Esophagus squamous epithelium (tissue), 4 donors: Measurements from ENCODE around the gene LIN52.

Experiments used
- CTCF ChIP-seq, 6 experiments: fragments of 450-650 bp in 4 of 6; fragments of 200-600 bp in 2 of 6; sonication (generic) in 2 of 6; IDR thresholded peaks; one replicate each; pipeline ENCODE4 v1.5.1; 2016 to 2019; ENCODE audit warnings: antibody characterized with exemption in 6 of 6, mild to moderate bottlenecking in 4 of 6, moderate library complexity in 4 of 6
- POLR2A ChIP-seq, 4 donors: fragments of 450-650 bp; IDR thresholded peaks; one replicate each; pipeline ENCODE4 v1.6.1; 2017; ENCODE audit warnings: antibody characterized with exemption in 4 of 4, mild to moderate bottlenecking in 4 of 4, moderate library complexity in 3 of 4

- TF ChIP-seq CTCF (IDR thresholded peaks at IDR 0.05): no peak
- no peak for TF ChIP-seq POLR2A (IDR thresholded peaks at IDR 0.05)
Measured at GRCh38 chr14:74195623-74196022, 110.9 kb downstream of the LIN52 start.
